DMS114 treated with DMSO at 0.1 percent for 48 hours (cell line): Measurements from ENCODE around the gene CNTNAP5.

Experiments used
- DNase-seq: peaks from one replicate; lab custom pipeline; 2025; ENCODE audit not compliant: unreplicated experiment; lab: John Stamatoyannopoulos, UW

The CNTNAP5 gene

GRCh38 chr2:124053796-124054195 lies 28.7 kb downstream of the CNTNAP5 start:
- no peak for DNase-seq

- DNase-seq, result no peak
Observed at GRCh38 chr2:124063596-124063995, 38.5 kb downstream of the CNTNAP5 start.

GRCh38 chr2:124065636-124066035 lies 40.5 kb downstream of the CNTNAP5 start:
- no peak for DNase-seq

- no peak for DNase-seq
Observed at GRCh38 chr2:124066776-124067175, 41.7 kb downstream of the CNTNAP5 start.

GRCh38 chr2:124079045-124079444 lies 54.0 kb downstream of the CNTNAP5 start:
- DNase-seq, result no peak

- DNase-seq, result no peak
Observed at GRCh38 chr2:124080281-124081153, 55.4 kb downstream of the CNTNAP5 start.

- no peak for DNase-seq
Observed at GRCh38 chr2:124081154-124081716, 56.1 kb downstream of the CNTNAP5 start.

GRCh38 chr2:124088616-124089015 lies 63.5 kb downstream of the CNTNAP5 start:
- DNase-seq, result no peak

GRCh38 chr2:124091721-124092120 lies 66.6 kb downstream of the CNTNAP5 start:
- DNase-seq, result no peak

GRCh38 chr2:124092651-124093050 lies 67.6 kb downstream of the CNTNAP5 start:
- no peak for DNase-seq

GRCh38 chr2:124104914-124105313 lies 79.8 kb downstream of the CNTNAP5 start:
- DNase-seq, result no peak

GRCh38 chr2:124112206-124112605 lies 87.1 kb downstream of the CNTNAP5 start:
- DNase-seq, result no peak

GRCh38 chr2:124112966-124113365 lies 87.9 kb downstream of the CNTNAP5 start:
- no peak for DNase-seq

- no peak for DNase-seq
Observed at GRCh38 chr2:124120246-124120645, 95.2 kb downstream of the CNTNAP5 start.

- DNase-seq, result no peak
Observed at GRCh38 chr2:124121106-124121505, 96.0 kb downstream of the CNTNAP5 start.

- DNase-seq, result no peak
Observed at GRCh38 chr2:124121760-124122275, 96.7 kb downstream of the CNTNAP5 start.

GRCh38 chr2:124122340-124122739 lies 97.3 kb downstream of the CNTNAP5 start:
- no peak for DNase-seq

GRCh38 chr2:124131276-124131675 lies 106.2 kb downstream of the CNTNAP5 start:
- DNase-seq, result no peak

- no peak for DNase-seq
Observed at GRCh38 chr2:124136110-124136509, 111.0 kb downstream of the CNTNAP5 start.

GRCh38 chr2:124138076-124138475 lies 113.0 kb downstream of the CNTNAP5 start:
- DNase-seq, result no peak

GRCh38 chr2:124145982-124146381 lies 120.9 kb downstream of the CNTNAP5 start:
- no peak for DNase-seq

- no peak for DNase-seq
Observed at GRCh38 chr2:124147552-124147951, 122.5 kb downstream of the CNTNAP5 start.
